SK-N-SH treated with all-trans-retinoic acid at 6 μM for 48 hours (cell line): Measurements from ENCODE around the gene SLX9.

Experiments
- ATAC-seq: fragments of 200-7000 bp; cut with Tn5 transposase; 3 replicates; pipeline ENCODE4 v1.9.1; 2020; ENCODE audit warnings: mild to moderate bottlenecking, moderate library complexity
- ARNTL ChIP-seq: fragments of 450-650 bp; formaldehyde crosslinking; IDR thresholded peaks from 2 replicates; pipeline ENCODE4 v1.5.0; 2020; ENCODE audit warnings: low read depth, mild to moderate bottlenecking, moderate library complexity, borderline replicate concordance
- CSDC2 ChIP-seq: fragments of 250-450 bp; sonication (Bioruptor Pico); IDR thresholded peaks from 2 replicates; pipeline ENCODE4 v1.5.0; 2020; ENCODE audit warnings: mild to moderate bottlenecking, moderate library complexity
- ESRRG ChIP-seq: fragments of 250-450 bp; sonication (Bioruptor Pico); IDR thresholded peaks from 2 replicates; pipeline ENCODE4 v1.6.1; 2021; ENCODE audit warnings: mild to moderate bottlenecking
- GLIS3 ChIP-seq: fragments of 250-450 bp; sonication (Bioruptor Pico); IDR thresholded peaks from 2 replicates; pipeline ENCODE4 v1.5.0; 2020; ENCODE audit warnings: mild to moderate bottlenecking, moderate library complexity
- PPARA ChIP-seq: fragments of 250-450 bp; sonication (Bioruptor Pico); IDR thresholded peaks from 2 replicates; pipeline ENCODE4 v1.5.0; 2020; ENCODE audit warnings: mild to moderate bottlenecking, borderline replicate concordance
- RARB ChIP-seq: fragments of 250-450 bp; sonication (Bioruptor Pico); IDR thresholded peaks from 2 replicates; pipeline ENCODE4 v1.8.0; 2021; ENCODE audit warnings: mild to moderate bottlenecking, moderate library complexity
- SNAI2 ChIP-seq: fragments of 250-450 bp; sonication (Bioruptor Pico); IDR thresholded peaks from 2 replicates; pipeline ENCODE4 v1.5.0; 2020; ENCODE audit warnings: mild to moderate bottlenecking, moderate library complexity
- TCF4 ChIP-seq: fragments of 250-450 bp; sonication (Bioruptor Pico); IDR thresholded peaks from 2 replicates; pipeline ENCODE4 v1.8.0; 2021; ENCODE audit warnings: mild to moderate bottlenecking, moderate library complexity, borderline replicate concordance
- TOX ChIP-seq: fragments of 250-450 bp; sonication (Bioruptor Pico); IDR thresholded peaks from 2 replicates; pipeline ENCODE4 v1.8.0; 2021; ENCODE audit warnings: mild to moderate bottlenecking, moderate library complexity, borderline replicate concordance
- ZFP3 ChIP-seq: fragments of 250-450 bp; sonication (Bioruptor Pico); IDR thresholded peaks from 2 replicates; pipeline ENCODE4 v1.5.0; 2020; ENCODE audit warnings: mild to moderate bottlenecking, moderate library complexity
- ZFP30 ChIP-seq: fragments of 450-650 bp; formaldehyde crosslinking; IDR thresholded peaks from 2 replicates; pipeline ENCODE4 v1.5.0; 2022; ENCODE audit warnings: mild to moderate bottlenecking, moderate library complexity
- ZNF565 ChIP-seq: fragments of 450-650 bp; formaldehyde crosslinking; conservative IDR thresholded peaks from 2 replicates; pipeline ENCODE4 v1.5.0; 2020; ENCODE audit warnings: low read depth, mild to moderate bottlenecking, moderate library complexity
- ZNF8 ChIP-seq: fragments of 450-650 bp; formaldehyde crosslinking; IDR thresholded peaks from 2 replicates; pipeline ENCODE4 v1.5.0; 2020; ENCODE audit warnings: mild to moderate bottlenecking, moderate library complexity
- TF ChIP-seq, protein P1 (sequence below): fragments of 250-450 bp; sonication (Bioruptor Pico); IDR thresholded peaks from 2 replicates; pipeline ENCODE4 v1.5.1; 2020; ENCODE audit warnings: low read depth, mild to moderate bottlenecking, moderate library complexity
- TF ChIP-seq, protein P2 (sequence below): fragments of 250-450 bp; sonication (Bioruptor Pico); IDR thresholded peaks from 2 replicates; pipeline ENCODE4 v1.8.0; 2021; ENCODE audit warnings: low read depth, mild to moderate bottlenecking, moderate library complexity, borderline replicate concordance
- TF ChIP-seq, protein P3 (sequence below): fragments of 250-450 bp; sonication (Bioruptor Pico); IDR thresholded peaks from 2 replicates; pipeline ENCODE4 v1.5.1; 2021; ENCODE audit warnings: mild to moderate bottlenecking, moderate library complexity

SLX9 gene

DNA sequence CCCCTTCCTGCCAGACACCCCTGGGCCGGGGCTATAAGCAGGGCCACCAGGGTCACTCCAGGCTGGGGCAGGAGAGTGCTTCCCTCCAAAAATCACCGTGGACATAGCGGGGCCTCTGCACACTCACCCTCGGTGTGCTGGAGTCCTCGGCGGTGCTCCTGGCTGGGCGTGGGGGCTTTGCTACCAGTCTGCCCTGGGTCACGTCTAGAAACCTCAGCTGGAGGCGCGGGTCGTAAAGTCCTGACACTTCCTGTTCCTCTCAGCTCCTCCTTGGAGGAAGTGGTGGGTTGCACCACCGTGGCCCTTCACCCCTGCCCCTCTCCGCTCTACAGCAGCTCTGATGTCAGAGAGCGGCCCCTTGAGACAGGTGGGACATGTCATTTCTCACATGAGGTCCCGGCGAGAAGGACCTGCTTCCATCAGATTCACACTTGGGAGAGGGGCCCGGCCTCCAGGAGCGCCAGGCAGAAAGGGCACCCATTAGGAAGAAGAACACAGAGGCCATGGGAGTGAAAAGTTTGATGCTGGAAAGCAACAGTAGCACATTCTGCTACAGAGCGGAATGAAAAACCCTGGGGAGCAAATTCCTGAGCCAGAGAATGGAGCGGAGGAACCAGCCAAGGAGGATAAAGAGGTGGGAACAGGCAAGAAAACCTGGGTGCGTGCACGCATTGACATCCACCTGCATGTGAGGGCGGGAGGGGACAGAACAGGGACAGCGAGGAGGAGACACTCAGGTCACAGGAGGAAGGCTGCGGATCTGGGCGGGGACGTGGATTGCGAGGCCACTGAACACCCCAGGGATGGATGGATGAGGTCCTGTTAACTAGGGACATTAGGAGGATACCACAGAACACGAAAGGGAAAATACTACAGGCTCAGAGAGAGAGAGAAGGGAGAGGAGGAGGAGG lies 18.9 kb upstream of the SLX9 start, which contains the start of gene ITGB2 (continued):
- TF ChIP-seq, protein P1, sequence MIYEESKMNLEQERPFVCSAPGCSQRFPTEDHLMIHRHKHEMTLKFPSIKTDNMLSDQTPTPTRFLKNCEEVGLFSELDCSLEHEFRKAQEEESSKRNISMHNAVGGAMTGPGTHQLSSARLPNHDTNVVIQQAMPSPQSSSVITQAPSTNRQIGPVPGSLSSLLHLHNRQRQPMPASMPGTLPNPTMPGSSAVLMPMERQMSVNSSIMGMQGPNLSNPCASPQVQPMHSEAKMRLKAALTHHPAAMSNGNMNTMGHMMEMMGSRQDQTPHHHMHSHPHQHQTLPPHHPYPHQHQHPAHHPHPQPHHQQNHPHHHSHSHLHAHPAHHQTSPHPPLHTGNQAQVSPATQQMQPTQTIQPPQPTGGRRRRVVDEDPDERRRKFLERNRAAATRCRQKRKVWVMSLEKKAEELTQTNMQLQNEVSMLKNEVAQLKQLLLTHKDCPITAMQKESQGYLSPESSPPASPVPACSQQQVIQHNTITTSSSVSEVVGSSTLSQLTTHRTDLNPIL (CRISPR knock-in tag) = no peak
- TF ChIP-seq CSDC2 (CRISPR knock-in tag) (no peak), SNAI2 (no peak), ZFP30 (CRISPR knock-in tag) (no peak), RARB (no peak), ZNF8 (CRISPR knock-in tag) (no peak)

DNA sequence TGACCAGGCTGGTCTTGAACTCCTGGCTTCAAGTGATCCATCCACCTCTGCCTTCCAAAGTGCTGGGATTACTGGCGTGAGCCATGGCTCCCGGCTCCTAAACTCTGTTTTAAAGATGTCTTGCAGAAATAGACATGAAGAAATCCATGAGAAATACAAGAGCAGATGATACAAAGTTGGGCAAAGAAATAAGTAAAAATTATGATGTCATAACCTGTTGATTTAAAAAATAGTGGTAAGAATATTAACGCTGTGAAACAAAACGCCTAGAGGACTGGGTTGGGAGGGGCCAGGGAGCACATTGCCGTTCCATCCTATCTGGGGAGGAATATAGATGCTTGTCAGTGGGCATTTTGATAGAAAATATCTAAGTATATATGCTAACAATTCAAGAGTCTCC lies 17.9 kb upstream of the SLX9 start:
- no peak for TF ChIP-seq ARNTL (CRISPR knock-in tag)
- no peak for TF ChIP-seq ZNF565
- TF ChIP-seq ZFP3 (CRISPR knock-in tag) = no peak
- no peak for TF ChIP-seq TOX (CRISPR knock-in tag)
- TF ChIP-seq ESRRG = no peak
- TF ChIP-seq, protein P1 (CRISPR knock-in tag) = no peak
- no peak for TF ChIP-seq ZNF8 (CRISPR knock-in tag)
- no peak for TF ChIP-seq GLIS3 (CRISPR knock-in tag)
- TF ChIP-seq, protein P2, sequence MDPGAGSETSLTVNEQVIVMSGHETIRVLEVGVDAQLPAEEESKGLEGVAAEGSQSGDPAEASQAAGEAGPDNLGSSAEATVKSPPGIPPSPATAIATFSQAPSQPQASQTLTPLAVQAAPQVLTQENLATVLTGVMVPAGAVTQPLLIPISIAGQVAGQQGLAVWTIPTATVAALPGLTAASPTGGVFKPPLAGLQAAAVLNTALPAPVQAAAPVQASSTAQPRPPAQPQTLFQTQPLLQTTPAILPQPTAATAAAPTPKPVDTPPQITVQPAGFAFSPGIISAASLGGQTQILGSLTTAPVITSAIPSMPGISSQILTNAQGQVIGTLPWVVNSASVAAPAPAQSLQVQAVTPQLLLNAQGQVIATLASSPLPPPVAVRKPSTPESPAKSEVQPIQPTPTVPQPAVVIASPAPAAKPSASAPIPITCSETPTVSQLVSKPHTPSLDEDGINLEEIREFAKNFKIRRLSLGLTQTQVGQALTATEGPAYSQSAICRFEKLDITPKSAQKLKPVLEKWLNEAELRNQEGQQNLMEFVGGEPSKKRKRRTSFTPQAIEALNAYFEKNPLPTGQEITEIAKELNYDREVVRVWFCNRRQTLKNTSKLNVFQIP (CRISPR knock-in tag) = no peak
- TF ChIP-seq, protein P3, sequence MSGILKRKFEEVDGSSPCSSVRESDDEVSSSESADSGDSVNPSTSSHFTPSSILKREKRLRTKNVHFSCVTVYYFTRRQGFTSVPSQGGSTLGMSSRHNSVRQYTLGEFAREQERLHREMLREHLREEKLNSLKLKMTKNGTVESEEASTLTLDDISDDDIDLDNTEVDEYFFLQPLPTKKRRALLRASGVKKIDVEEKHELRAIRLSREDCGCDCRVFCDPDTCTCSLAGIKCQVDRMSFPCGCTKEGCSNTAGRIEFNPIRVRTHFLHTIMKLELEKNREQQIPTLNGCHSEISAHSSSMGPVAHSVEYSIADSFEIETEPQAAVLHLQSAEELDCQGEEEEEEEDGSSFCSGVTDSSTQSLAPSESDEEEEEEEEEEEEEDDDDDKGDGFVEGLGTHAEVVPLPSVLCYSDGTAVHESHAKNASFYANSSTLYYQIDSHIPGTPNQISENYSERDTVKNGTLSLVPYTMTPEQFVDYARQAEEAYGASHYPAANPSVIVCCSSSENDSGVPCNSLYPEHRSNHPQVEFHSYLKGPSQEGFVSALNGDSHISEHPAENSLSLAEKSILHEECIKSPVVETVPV (CRISPR knock-in tag) = no peak
- no peak for TF ChIP-seq CSDC2 (CRISPR knock-in tag)
- TF ChIP-seq, all 23 proteins: peak for 0
- no peak for ATAC-seq

DNA sequence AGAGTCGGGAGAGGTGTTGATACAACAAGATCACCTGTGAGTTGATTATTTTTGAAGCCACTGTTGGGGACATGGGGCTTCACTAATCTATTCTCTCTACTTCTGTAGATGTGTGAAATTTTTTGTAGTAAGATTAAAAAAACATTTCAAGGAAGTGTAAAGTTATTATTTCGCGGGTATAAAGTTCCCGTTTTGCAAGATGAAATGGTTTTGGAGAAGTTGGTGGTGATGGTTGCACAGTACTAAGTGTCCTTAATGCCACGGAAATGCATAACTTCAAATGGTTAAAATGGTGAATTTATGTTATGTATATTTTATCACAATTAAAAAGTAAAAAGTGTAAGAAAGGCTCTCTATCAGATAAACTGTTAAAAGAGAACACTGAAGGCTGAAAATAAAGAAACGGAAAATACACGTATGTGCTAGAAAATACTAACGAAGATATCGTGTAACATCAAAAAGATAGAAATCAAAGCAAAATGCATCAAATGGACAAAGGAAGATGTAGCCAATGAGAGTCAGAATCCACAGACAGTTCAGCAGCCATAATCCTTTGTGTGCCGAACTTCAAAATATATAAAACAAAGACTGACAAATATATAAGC lies 16.2 kb upstream of the SLX9 start:
- ATAC-seq = no peak
- TF ChIP-seq SNAI2 (no peak), CSDC2 (CRISPR knock-in tag) (no peak), TCF4 (CRISPR knock-in tag) (no peak), ESRRG (no peak), TOX (CRISPR knock-in tag) (no peak), ZNF565 (no peak), ARNTL (CRISPR knock-in tag) (no peak)
- TF ChIP-seq, protein P2 (CRISPR knock-in tag) = no peak

DNA sequence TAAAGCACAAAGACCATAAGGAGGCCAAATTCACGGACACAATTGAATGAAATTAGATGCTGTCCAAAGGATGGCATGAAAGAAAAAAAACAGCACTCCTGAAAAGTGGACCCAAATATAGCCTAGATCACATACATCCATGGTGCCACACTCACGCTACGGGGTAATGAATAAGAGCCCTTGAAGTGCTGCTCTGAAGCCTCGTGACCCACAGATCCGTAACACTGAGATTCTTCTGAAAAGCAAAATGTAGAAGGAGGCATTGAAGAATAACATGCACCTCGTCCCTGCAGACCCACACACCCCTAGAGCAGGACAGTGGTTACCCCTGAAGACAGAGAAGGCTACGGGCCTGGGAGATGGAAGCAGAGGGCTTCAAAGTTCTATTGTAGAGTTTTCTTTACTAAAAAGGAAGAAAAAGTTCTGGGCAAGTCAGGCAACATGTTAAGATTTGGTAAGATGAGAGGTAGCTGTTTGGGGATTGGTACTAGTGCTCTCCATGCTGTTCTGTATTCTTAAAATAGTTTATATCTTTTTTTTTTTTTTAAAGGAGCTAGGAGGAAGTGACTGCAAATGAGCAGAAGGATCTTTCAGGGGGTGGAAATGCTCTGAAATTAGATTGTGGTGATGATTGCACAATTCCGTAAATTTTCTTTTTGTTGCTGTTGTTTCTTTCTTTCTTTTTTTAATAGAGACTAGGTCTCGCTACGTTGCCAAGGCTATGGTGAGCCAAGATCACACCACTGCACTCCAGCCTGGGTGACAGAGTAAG lies 15.0 kb upstream of the SLX9 start:
- ATAC-seq = no peak
- TF ChIP-seq PPARA (no peak), RARB (no peak)
